Uterus (tissue), 4 donors: ENCODE measurements around the gene KCNQ5. TPM values are rescaled to one million over a fixed set of nuclear protein-coding genes. Genes with fewer than 3 reads are reported as not detected.

ENCODE experiments used
- DNase-seq, 2 donors: peaks; one replicate each; pipeline ENCODE4 v3.0.0-alpha.2; 2019 to 2020
- H3K27ac ChIP-seq, 2 donors: fragments of 200-600 bp; sonication (generic); 1 replicate in 1 of 2; 2 replicates in 1 of 2; pipeline ENCODE4 v1.5.1; 2016 to 2018
- H3K27me3 ChIP-seq, 2 donors: fragments of 200-600 bp; sonication (generic); one replicate each; pipeline ENCODE4 v1.5.1; 2018 to 2019; ENCODE audit warnings: control low read depth in 1 of 2
- H3K36me3 ChIP-seq, 2 donors: fragments of 200-600 bp; sonication (generic); one replicate each; pipeline ENCODE4 v1.5.1; 2019; ENCODE audit warnings: control low read depth in 1 of 2
- H3K4me1 ChIP-seq, 2 donors: fragments of 200-600 bp; sonication (generic); one replicate each; pipeline ENCODE4 v1.5.1; 2018 to 2019; ENCODE audit warnings: control low read depth in 1 of 2
- H3K4me3 ChIP-seq, 2 donors: fragments of 200-600 bp; sonication (generic); 1 replicate in 1 of 2; 2 replicates in 1 of 2; pipeline ENCODE4 v1.5.1; 2018 to 2019; ENCODE audit warnings: mild to moderate bottlenecking in 1 of 2
- H3K9me3 ChIP-seq, 2 donors: fragments of 200-600 bp; sonication (generic); one replicate each; pipeline ENCODE4 v1.5.1; 2019; ENCODE audit warnings: control low read depth in 1 of 2
- CTCF ChIP-seq, 4 experiments: fragments of 200-600 bp in 2 of 4; fragments of 450-650 bp in 2 of 4; sonication (generic) in 2 of 4; IDR thresholded peaks; one replicate each; pipeline ENCODE4 v1.5.1; 2016 to 2019; ENCODE audit warnings: antibody characterized with exemption in 4 of 4, mild to moderate bottlenecking in 2 of 4, moderate library complexity in 1 of 4
- POLR2A ChIP-seq, 2 donors: fragments of 450-650 bp; IDR thresholded peaks; one replicate each; pipeline ENCODE4 v1.6.1; 2016; ENCODE audit warnings: antibody characterized with exemption in 2 of 2, mild to moderate bottlenecking in 1 of 2, moderate library complexity in 1 of 2
- intact Hi-C: fragments of 100-400 bp; cut with DNase I; formaldehyde crosslinking; loops from one replicate; pipeline ENCODE4 v1.15.1; 2023; ENCODE audit warnings: low total_unique reads
- total RNA-seq, 4 donors: library from RNA; depleted of rRNA in 3 of 4; stranded (reverse); fragments of >200 nt in 3 of 4; gene quantifications; one replicate each; pipeline versions ENCODE4 v1.1.0 to v1.2.4, GENCODE V29; 2014 to 2023
- donor health status: DM: yes; HTN: yes; CAD: no.

KCNQ5 gene
- total RNA-seq, 4 donors from 2014 or later: 0.34 to 2.4 TPM; not detected in 2

DNA sequence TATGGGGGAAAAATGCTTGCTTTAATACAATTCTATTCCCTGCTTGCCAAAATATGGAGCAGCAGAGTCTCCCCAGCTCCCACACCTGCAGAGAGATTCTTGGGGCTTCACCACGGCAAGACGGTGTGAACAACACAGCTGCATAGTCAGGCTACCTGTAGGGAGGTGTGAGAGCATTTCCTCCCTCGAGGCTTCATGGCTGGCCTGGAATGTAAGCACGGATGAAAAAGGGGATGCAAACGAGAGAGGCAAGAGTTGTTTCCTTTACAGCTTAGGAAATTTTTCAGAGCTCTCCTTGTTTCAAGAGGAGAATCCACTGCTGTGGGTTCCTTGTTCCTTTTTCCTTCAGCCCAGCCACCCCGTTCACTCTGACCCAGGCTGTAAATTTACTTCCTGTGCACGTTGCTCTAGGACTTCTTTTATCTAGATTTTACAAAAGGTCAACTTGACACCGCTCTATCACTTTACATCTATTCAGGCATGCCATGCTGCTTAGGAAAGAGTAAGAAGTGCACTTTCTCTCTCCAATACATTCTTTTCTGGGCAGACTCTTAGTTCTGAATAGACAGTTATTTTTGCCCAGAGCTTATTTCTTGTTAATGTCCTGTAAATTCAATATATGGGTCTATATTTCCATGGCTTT lies 406.4 kb downstream of the KCNQ5 start:
- H3K4me1 ChIP-seq: no peaks in the 10 kb centered on the region

DNA sequence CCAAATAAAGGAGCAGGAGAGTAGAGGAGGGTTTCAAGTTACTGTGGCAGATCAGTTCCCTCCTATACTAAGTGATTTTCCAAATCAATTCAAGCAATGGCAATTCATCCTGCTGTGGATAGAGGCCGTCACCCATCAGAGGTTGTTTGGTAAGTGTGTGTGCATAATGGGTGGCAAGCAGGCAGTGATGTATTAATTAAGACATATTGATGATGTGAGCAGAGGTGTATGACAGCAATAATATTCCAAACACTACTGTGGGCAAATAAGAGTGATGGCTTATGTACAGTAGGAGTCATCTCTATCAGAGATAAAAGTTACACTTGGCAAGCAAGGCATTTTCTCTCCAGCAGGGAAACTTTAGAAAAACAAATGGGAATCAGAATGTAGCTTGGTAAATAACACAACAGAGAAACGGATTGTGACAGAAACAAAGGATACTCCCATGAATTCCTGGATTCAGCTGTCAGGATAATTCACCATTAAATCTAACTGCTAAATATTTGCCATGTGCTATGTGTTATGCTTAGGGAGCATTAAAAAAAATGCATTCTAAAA lies 407.1 kb downstream of the KCNQ5 start:
- H3K4me1 ChIP-seq: no peaks in the 10 kb centered on the region

More for the DNA sequence above, 406.4 kb downstream of the KCNQ5 start:
- DNase-seq: no peak
- no peaks in the 10 kb centered on the region for H3K9me3 ChIP-seq
- H3K27ac ChIP-seq: no peak overlapping the region
- no peaks in the 10 kb centered on the region for H3K36me3 ChIP-seq
- H3K27me3 ChIP-seq: no peaks in the 10 kb centered on the region
- intact Hi-C loops: no loop called here
- TF ChIP-seq CTCF (IDR thresholded peaks at IDR 0.05) (no peak), POLR2A (IDR thresholded peaks at IDR 0.05) (no peak)
- H3K4me3 ChIP-seq: no peak overlapping the region

GRCh38 chr6:73030257-73030656 lies 408.4 kb downstream of the KCNQ5 start:
- Histone ChIP-seq H3K36me3 (no peaks in the 10 kb centered on the region), H3K27ac (no peak overlapping the region), H3K9me3 (no peaks in the 10 kb centered on the region), H3K27me3 (no peaks in the 10 kb centered on the region), H3K4me1 (no peaks in the 10 kb centered on the region), H3K4me3 (no peak overlapping the region)
- intact Hi-C loops: no loop called here
- no peak for DNase-seq
- TF ChIP-seq POLR2A (IDR thresholded peaks at IDR 0.05): no peak
- TF ChIP-seq CTCF (IDR thresholded peaks at IDR 0.05): no peak

More for the DNA sequence above, 407.1 kb downstream of the KCNQ5 start:
- no peaks in the 10 kb centered on the region for H3K9me3 ChIP-seq
- H3K36me3 ChIP-seq: no peaks in the 10 kb centered on the region
- intact Hi-C loops: no loop called here
- H3K27me3 ChIP-seq: no peaks in the 10 kb centered on the region
- no peak for DNase-seq
- H3K27ac ChIP-seq: no peak overlapping the region
- H3K4me3 ChIP-seq: no peak overlapping the region
- TF ChIP-seq CTCF (IDR thresholded peaks at IDR 0.05): no peak
- no peak for TF ChIP-seq POLR2A (IDR thresholded peaks at IDR 0.05)

DNA sequence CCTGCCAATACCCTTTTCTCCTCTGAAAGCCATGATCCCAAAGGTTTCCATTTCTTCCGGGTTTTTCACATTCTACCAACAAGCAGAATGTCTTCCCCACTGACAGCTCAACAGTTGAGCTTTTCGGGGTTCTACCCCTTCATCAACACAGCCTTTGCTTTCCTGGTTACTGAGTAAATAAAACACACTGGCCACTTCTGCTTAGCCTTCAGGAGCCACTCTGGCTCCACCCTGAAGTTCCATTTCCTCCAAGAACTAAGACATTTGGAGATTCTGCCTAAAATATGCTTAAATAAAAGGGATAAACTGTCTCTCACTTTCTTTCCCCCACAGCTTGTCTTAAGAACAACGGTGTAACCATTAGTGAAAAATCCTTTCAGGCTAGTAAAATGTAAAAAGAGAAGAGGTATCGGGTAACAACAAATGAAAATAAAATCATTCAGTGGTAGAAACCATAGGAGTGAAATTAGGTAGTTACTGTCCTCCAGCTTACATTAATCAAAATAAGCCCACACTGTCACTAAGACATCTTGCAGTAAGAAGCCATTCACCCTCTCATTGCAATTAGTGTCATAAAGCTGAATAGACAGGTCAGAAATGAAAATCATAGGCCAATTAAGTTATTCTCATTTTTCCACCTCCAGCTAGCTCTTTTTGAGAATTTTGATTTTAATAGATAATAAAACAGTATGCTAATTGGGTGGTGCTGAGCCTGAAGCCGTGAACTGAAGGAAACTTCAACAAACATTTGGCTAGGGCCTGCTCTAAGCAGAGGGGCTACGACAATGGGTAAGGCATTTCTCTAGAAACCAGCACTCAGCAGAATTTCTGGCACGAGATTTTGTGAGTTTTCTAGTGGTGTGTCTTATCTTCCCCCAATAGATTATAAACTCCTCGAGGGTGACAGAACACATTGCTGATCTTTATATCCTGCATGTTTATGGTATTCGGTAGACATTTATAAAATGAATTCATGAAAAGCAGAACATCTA lies 409.2 kb downstream of the KCNQ5 start:
- H3K36me3 ChIP-seq: no peaks in the 10 kb centered on the region
- no peak for DNase-seq
- no peaks in the 10 kb centered on the region for H3K27me3 ChIP-seq
- intact Hi-C loops: no loop called here
- no peak for TF ChIP-seq POLR2A (IDR thresholded peaks at IDR 0.05)
- no peak for TF ChIP-seq CTCF (IDR thresholded peaks at IDR 0.05)
- H3K27ac ChIP-seq: no peak overlapping the region
- no peaks in the 10 kb centered on the region for H3K9me3 ChIP-seq
- no peaks in the 10 kb centered on the region for H3K4me1 ChIP-seq
- H3K4me3 ChIP-seq: no peak overlapping the region

DNA sequence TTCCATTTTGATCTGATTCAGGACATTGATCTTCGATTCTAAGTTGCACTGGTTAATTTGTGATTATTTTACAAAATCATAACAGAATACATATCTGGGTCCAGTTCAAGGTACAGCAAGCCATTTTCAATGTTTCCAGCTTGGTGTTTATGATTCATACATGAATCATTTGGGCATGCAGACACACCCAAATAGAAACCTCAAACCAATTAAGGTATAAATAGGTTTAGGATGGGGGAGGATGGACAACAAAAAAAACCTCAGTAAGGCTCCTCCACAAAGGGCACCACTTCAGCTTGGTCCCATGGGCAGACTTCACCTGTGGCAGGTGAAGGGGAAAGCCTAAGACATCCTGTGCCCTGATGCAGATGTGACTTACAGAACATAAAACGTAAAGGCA lies 410.7 kb downstream of the KCNQ5 start:
- intact Hi-C loops: no loop called here
- DNase-seq: no peak
- H3K4me3 ChIP-seq: no peak overlapping the region
- no peaks in the 10 kb centered on the region for H3K4me1 ChIP-seq
- TF ChIP-seq CTCF (IDR thresholded peaks at IDR 0.05) (no peak), POLR2A (IDR thresholded peaks at IDR 0.05) (no peak)
- H3K27me3 ChIP-seq: no peaks in the 10 kb centered on the region
- no peaks in the 10 kb centered on the region for H3K9me3 ChIP-seq
- H3K27ac ChIP-seq: no peak overlapping the region
- H3K36me3 ChIP-seq: no peaks in the 10 kb centered on the region
